22Rv1 (cell line): ENCODE data around the gene TGFBR3.

Experiments used
- CTCF ChIP-seq: fragments of 450-650 bp; IDR thresholded peaks from 2 replicates; pipeline ENCODE4 v1.5.1; 2017; ENCODE audit warnings: mild to moderate bottlenecking
- ZFX ChIP-seq: fragments of 450-650 bp; IDR thresholded peaks from 2 replicates; pipeline ENCODE4 v1.6.1; 2017; ENCODE audit warnings: antibody characterized with exemption, borderline replicate concordance

GRCh38 chr1:91835087-91835521 lies 50.8 kb downstream of the TGFBR3 start:
- TF ChIP-seq CTCF, result no peak
- TF ChIP-seq ZFX, result no peak
